Chondrocyte (in vitro differentiated cells): ENCODE measurements around the gene CES2. TPM values are rescaled to one million over a fixed set of nuclear protein-coding genes. Genes with fewer than 3 reads are reported as not detected.

Source experiments
- DNase-seq: peaks from one replicate; pipeline ENCODE4 v3.0.0; 2021; ENCODE audit warnings: mixed read lengths, low spot score
- H3K27ac Mint-ChIP-seq: one replicate; pipeline ENCODE4 v1.8.0; 2021; ENCODE audit warnings: mild to moderate bottlenecking, moderate library complexity, mixed read lengths; ENCODE audit not compliant: unreplicated experiment
- H3K27me3 Mint-ChIP-seq: 2 replicates; pipeline ENCODE4 v1.8.0; 2021; ENCODE audit warnings: low read depth, mixed read lengths
- H3K36me3 Mint-ChIP-seq: 2 replicates; pipeline ENCODE4 v1.8.0; 2021; ENCODE audit warnings: low read depth, mixed read lengths
- H3K4me1 Mint-ChIP-seq: 2 replicates; pipeline ENCODE4 v1.8.0; 2021; ENCODE audit warnings: low read depth, mild to moderate bottlenecking, mixed read lengths
- H3K4me3 Mint-ChIP-seq: one replicate; pipeline ENCODE4 v1.8.0; 2021; ENCODE audit warnings: mild to moderate bottlenecking, moderate library complexity, mixed read lengths; ENCODE audit not compliant: unreplicated experiment
- H3K9me3 Mint-ChIP-seq: 2 replicates; pipeline ENCODE4 v1.8.0; 2021; ENCODE audit warnings: low read depth, mixed read lengths
- CTCF ChIP-seq: fragments of 200-600 bp; sonication (generic); IDR thresholded peaks from 2 replicates; pipeline ENCODE4 v1.5.0; 2021; ENCODE audit warnings: antibody characterized with exemption, mild to moderate bottlenecking, moderate library complexity
- total RNA-seq: library from RNA; stranded (reverse); gene quantifications from 3 replicates; pipeline ENCODE4 v1.2.1, GENCODE V29; 2021

The CES2 gene
- total RNA-seq, 1 donor from 2014 or later = 26.0 TPM

- no peak for TF ChIP-seq CTCF
- no peaks in the 10 kb centered on the region for H3K9me3 Mint-ChIP-seq
- no peak overlapping the region for H3K4me3 Mint-ChIP-seq
- no peaks in the 10 kb centered on the region for H3K4me1 Mint-ChIP-seq
- H3K27me3 Mint-ChIP-seq = peaks cover 19% of the 10 kb centered on the region
- H3K27ac Mint-ChIP-seq = no peak overlapping the region
- H3K36me3 Mint-ChIP-seq = no peaks in the 10 kb centered on the region
- no peak for DNase-seq
These were observed 23.5 kb upstream of the CES2 start for GRCh38 chr16:66911801-66912200.

- Mint-ChIP-seq H3K36me3 (no peaks in the 10 kb centered on the region), H3K27ac (no peak overlapping the region), H3K4me3 (no peak overlapping the region), H3K9me3 (no peaks in the 10 kb centered on the region), H3K4me1 (no peaks in the 10 kb centered on the region), H3K27me3 (peaks cover 19% of the 10 kb centered on the region)
- no peak for TF ChIP-seq CTCF
- DNase-seq = no peak
These were observed 22.2 kb upstream of the CES2 start for GRCh38 chr16:66913081-66913480.

DNA sequence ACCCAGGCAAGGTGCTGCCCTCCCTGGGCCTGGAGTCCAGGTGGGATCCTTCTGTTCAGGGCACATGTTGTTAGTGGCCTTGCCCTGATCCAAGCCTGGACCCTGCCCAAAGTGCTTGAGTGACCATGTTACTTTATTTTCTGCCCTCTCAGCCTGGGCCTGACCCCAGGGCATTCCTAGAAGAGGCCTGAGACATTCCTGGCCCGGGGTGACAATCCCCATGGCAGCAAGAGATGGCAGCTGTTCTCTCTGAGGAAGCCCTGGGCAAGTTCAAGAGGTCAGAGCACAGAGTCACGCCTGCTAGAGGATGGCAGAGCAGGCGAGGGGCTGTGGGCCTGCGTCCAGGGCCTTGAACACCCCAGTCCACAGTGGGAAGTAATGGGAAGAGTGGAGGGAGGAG is 21.6 kb upstream of the CES2 start:
- no peak for TF ChIP-seq CTCF
- H3K4me3 Mint-ChIP-seq = no peak overlapping the region
- H3K4me1 Mint-ChIP-seq = no peaks in the 10 kb centered on the region
- no peak overlapping the region for H3K27ac Mint-ChIP-seq
- H3K36me3 Mint-ChIP-seq = no peaks in the 10 kb centered on the region
- no peak for DNase-seq
- no peaks in the 10 kb centered on the region for H3K9me3 Mint-ChIP-seq
- peaks cover 15% of the 10 kb centered on the region for H3K27me3 Mint-ChIP-seq

- Mint-ChIP-seq H3K36me3 (no peaks in the 10 kb centered on the region), H3K27me3 (peaks cover 19% of the 10 kb centered on the region), H3K27ac (no peak overlapping the region), H3K4me1 (no peaks in the 10 kb centered on the region), H3K4me3 (no peak overlapping the region), H3K9me3 (no peaks in the 10 kb centered on the region)
- no peak for TF ChIP-seq CTCF
- DNase-seq = no peak
These were observed 20.8 kb upstream of the CES2 start for GRCh38 chr16:66914541-66914940.

- Mint-ChIP-seq H3K9me3 (no peaks in the 10 kb centered on the region), H3K36me3 (no peaks in the 10 kb centered on the region), H3K4me1 (no peaks in the 10 kb centered on the region)
These were observed 20.3 kb upstream of the CES2 start for GRCh38 chr16:66915041-66915440.

More at GRCh38 chr16:66915041-66915440, 20.3 kb upstream of the CES2 start:
- TF ChIP-seq CTCF = no peak
- H3K4me3 Mint-ChIP-seq = no peak overlapping the region
- peaks cover 19% of the 10 kb centered on the region for H3K27me3 Mint-ChIP-seq
- no peak for DNase-seq
- H3K27ac Mint-ChIP-seq = no peak overlapping the region
